Measurements from ENCODE around the gene PHACTR4.

- TF ChIP-seq, protein P1, sequence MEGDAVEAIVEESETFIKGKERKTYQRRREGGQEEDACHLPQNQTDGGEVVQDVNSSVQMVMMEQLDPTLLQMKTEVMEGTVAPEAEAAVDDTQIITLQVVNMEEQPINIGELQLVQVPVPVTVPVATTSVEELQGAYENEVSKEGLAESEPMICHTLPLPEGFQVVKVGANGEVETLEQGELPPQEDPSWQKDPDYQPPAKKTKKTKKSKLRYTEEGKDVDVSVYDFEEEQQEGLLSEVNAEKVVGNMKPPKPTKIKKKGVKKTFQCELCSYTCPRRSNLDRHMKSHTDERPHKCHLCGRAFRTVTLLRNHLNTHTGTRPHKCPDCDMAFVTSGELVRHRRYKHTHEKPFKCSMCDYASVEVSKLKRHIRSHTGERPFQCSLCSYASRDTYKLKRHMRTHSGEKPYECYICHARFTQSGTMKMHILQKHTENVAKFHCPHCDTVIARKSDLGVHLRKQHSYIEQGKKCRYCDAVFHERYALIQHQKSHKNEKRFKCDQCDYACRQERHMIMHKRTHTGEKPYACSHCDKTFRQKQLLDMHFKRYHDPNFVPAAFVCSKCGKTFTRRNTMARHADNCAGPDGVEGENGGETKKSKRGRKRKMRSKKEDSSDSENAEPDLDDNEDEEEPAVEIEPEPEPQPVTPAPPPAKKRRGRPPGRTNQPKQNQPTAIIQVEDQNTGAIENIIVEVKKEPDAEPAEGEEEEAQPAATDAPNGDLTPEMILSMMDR (IDR thresholded peaks at IDR 0.05; ENCODE audit: poor library complexity) = no peak
- no peak for TF ChIP-seq EZH2 (IDR thresholded peaks at IDR 0.05; ENCODE audit: borderline replicate concordance)
Measured at GRCh38 chr1:28458237-28459228, 89.0 kb downstream of the PHACTR4 start.
